Endodermal cell (in vitro differentiated cells): Measurements from ENCODE around the gene EXD3. TPM values are rescaled to one million over a fixed set of nuclear protein-coding genes. Genes with fewer than 3 reads are reported as not detected.

ENCODE experiments used
- DNase-seq: peaks from one replicate; pipeline ENCODE4 v3.0.0-alpha.2; 2017
- H3K27ac ChIP-seq: 2 replicates; pipeline ENCODE4 v1.5.1; 2013; ENCODE audit warnings: mild to moderate bottlenecking, low read depth, low read length, moderate library complexity
- H3K27me3 ChIP-seq: 2 replicates; pipeline ENCODE4 v1.6.1; 2013; ENCODE audit warnings: mild to moderate bottlenecking, low read length, moderate library complexity; ENCODE audit not compliant: insufficient read depth, control insufficient read depth, poor library complexity, severe bottlenecking
- H3K36me3 ChIP-seq: 2 replicates; pipeline ENCODE4 v1.7.0; 2013; ENCODE audit warnings: mild to moderate bottlenecking, low read length, moderate library complexity; ENCODE audit not compliant: control insufficient read depth, insufficient read depth
- H3K4me1 ChIP-seq: one replicate; pipeline ENCODE4 v1.7.0; 2013; ENCODE audit warnings: low read length; ENCODE audit not compliant: control insufficient read depth, insufficient read depth
- H3K4me3 ChIP-seq: 2 replicates; pipeline ENCODE4 v1.5.1; 2013; ENCODE audit warnings: mild to moderate bottlenecking, low read length, moderate library complexity
- H3K9ac ChIP-seq: 2 replicates; pipeline ENCODE4 v1.6.1; 2013; ENCODE audit warnings: mild to moderate bottlenecking, low read length, moderate library complexity; ENCODE audit not compliant: poor library complexity, severe bottlenecking; ENCODE audit errors: extremely low read depth
- H3K9me3 ChIP-seq: 2 replicates; pipeline ENCODE4 v1.6.1; 2013; ENCODE audit warnings: mild to moderate bottlenecking, low read length, moderate library complexity; ENCODE audit not compliant: control insufficient read depth
- H3K27ac Mint-ChIP-seq: 2 replicates; pipeline ENCODE4 v1.8.0; 2020; ENCODE audit warnings: mixed read lengths
- H3K27me3 Mint-ChIP-seq: 2 replicates; pipeline ENCODE4 v1.8.0; 2021; ENCODE audit warnings: mild to moderate bottlenecking, mixed read lengths; ENCODE audit not compliant: insufficient read depth
- H3K36me3 Mint-ChIP-seq: 2 replicates; pipeline ENCODE4 v1.8.0; 2020; ENCODE audit warnings: low read depth, mixed read lengths
- H3K4me1 Mint-ChIP-seq: 2 replicates; pipeline ENCODE4 v1.8.0; 2020; ENCODE audit warnings: mixed read lengths
- H3K4me3 Mint-ChIP-seq: 2 replicates; pipeline ENCODE4 v1.8.0; 2020; ENCODE audit warnings: mild to moderate bottlenecking, moderate library complexity, mixed read lengths
- H3K9me3 Mint-ChIP-seq: 2 replicates; pipeline ENCODE4 v1.8.0; 2020; ENCODE audit warnings: mild to moderate bottlenecking, mixed read lengths
- CTCF ChIP-seq: fragments of 200-600 bp; sonication (generic); conservative IDR thresholded peaks from 2 replicates; pipeline ENCODE4 v1.5.0; 2021; ENCODE audit warnings: antibody characterized with exemption, mild to moderate bottlenecking
- WGBS, 2 experiments: methylation state at CpG; one replicate each; pipeline versions ENCODE4 v1.1.5 to v1.1.7; 2013; ENCODE audit warnings: missing lambda C conversion rate in 2 of 2, mixed read lengths in 1 of 2; ENCODE audit not compliant: insufficient coverage in 1 of 2, insufficient read length in 1 of 2; 5-methylcytosine and 5-hydroxymethylcytosine counted together
- total RNA-seq, 2 donors: library from RNA; stranded (reverse); fragmentation: NEBNext Ultra II Directional in 1 of 2; extraction: Animal tissue kit (Norgen Biotek cat#: 25700) in 1 of 2; gene quantifications; 2 replicates in 1 of 2; 3 replicates in 1 of 2; pipeline ENCODE4 v1.2.1, GENCODE V29; 2021

EXD3 gene
- total RNA-seq, 2 donors from 2014 or later, result 15.5 to 31.0 TPM

- no peak for TF ChIP-seq CTCF
- Mint-ChIP-seq H3K9me3 (no peaks in the 10 kb centered on the region), H3K36me3 (peaks cover 31% of the 10 kb centered on the region), H3K27me3 (no peaks in the 10 kb centered on the region), H3K4me1 (peaks cover 20% of the 10 kb centered on the region), H3K4me3 (no peak overlapping the region), H3K27ac (no peak overlapping the region)
- peaks cover 10% of the 10 kb centered on the region for H3K4me1 ChIP-seq
- 89 to 91% methylated on average over 11 to 13 of the region's 13 CpGs for WGBS, 2 experiments
- DNase-seq, result peak; percentile 71
- H3K9me3 ChIP-seq, result no peaks in the 10 kb centered on the region
- H3K4me3 ChIP-seq, result no peak overlapping the region
- no peak overlapping the region for H3K27ac ChIP-seq
- H3K27me3 ChIP-seq, result no peaks in the 10 kb centered on the region
- peaks cover 30% of the 10 kb centered on the region for H3K36me3 ChIP-seq
- H3K9ac ChIP-seq, result no peak overlapping the region
These were observed 149.9 kb downstream of the EXD3 start for GRCh38 chr9:137273095-137273490.

GRCh38 chr9:137272241-137273094, 150.5 kb downstream of the EXD3 start:
- no peak overlapping the region for H3K4me3 Mint-ChIP-seq
- no peaks in the 10 kb centered on the region for H3K9me3 Mint-ChIP-seq
- no peak for DNase-seq
- TF ChIP-seq CTCF, result no peak
- no peak overlapping the region for H3K27ac ChIP-seq
- H3K4me1 ChIP-seq, result peaks cover 10% of the 10 kb centered on the region
- 92 to 96% methylated on average over 27 to 39 of the region's 39 CpGs for WGBS, 2 experiments
- H3K9me3 ChIP-seq, result no peaks in the 10 kb centered on the region
- peaks cover 35% of the 10 kb centered on the region for H3K36me3 Mint-ChIP-seq
- no peaks in the 10 kb centered on the region for H3K27me3 ChIP-seq
- H3K9ac ChIP-seq, result no peak overlapping the region
- H3K27me3 Mint-ChIP-seq, result no peaks in the 10 kb centered on the region
- peaks cover 20% of the 10 kb centered on the region for H3K4me1 Mint-ChIP-seq
- peaks cover 34% of the 10 kb centered on the region for H3K36me3 ChIP-seq
- no peak overlapping the region for H3K4me3 ChIP-seq
- H3K27ac Mint-ChIP-seq, result no peak overlapping the region

- Histone ChIP-seq H3K36me3 (peaks cover 37% of the 10 kb centered on the region), H3K27me3 (no peaks in the 10 kb centered on the region), H3K27ac (no peak overlapping the region), H3K4me1 (peaks cover 7% of the 10 kb centered on the region), H3K9me3 (no peaks in the 10 kb centered on the region), H3K4me3 (no peak overlapping the region), H3K9ac (no peak overlapping the region)
- Mint-ChIP-seq H3K36me3 (peaks cover 37% of the 10 kb centered on the region), H3K27ac (no peak overlapping the region), H3K27me3 (no peaks in the 10 kb centered on the region), H3K4me1 (peaks cover 15% of the 10 kb centered on the region), H3K9me3 (no peaks in the 10 kb centered on the region), H3K4me3 (no peak overlapping the region)
- TF ChIP-seq CTCF, result no peak
- 85% methylated on average over 3 of the region's 3 CpGs; no CpG with 5 or more reads in 1 of the 2 experiments for WGBS, 2 experiments
- DNase-seq, result no peak
These were observed 151.3 kb downstream of the EXD3 start for GRCh38 chr9:137271696-137272076.
